Adrenal gland (tissue), 12 donors: ENCODE measurements around the gene PHLDB1. TPM values are rescaled to one million over a fixed set of nuclear protein-coding genes. Genes with fewer than 3 reads are reported as not detected.

Source experiments
- DNase-seq, 7 donors: peaks; one replicate each; pipeline ENCODE4 v3.0.0-alpha.2; 2019 to 2020
- H3K27ac ChIP-seq, 5 donors: fragments of 200-600 bp; sonication (generic) in 4 of 5; 1 replicate in 3 of 5; 2 replicates in 2 of 5; pipeline versions ENCODE4 v1.5.1 to v1.8.0; 2016 to 2020; ENCODE audit warnings: mild to moderate bottlenecking in 1 of 5
- H3K27me3 ChIP-seq: fragments of 200-600 bp; 2 replicates; pipeline ENCODE4 v1.8.0; 2021
- H3K36me3 ChIP-seq, 2 donors: fragments of 200-600 bp; replicated peaks in 1 of 2; 1 replicate in 1 of 2; 2 replicates in 1 of 2; pipeline versions ENCODE4 v1.5.1 to v1.8.0; 2018 to 2022
- H3K4me1 ChIP-seq, 2 donors: fragments of 200-600 bp; replicated peaks in 1 of 2; 1 replicate in 1 of 2; 2 replicates in 1 of 2; pipeline versions ENCODE4 v1.5.1 to v1.8.0; 2018 to 2021
- H3K4me3 ChIP-seq, 4 donors: fragments of 200-600 bp; sonication (generic) in 3 of 4; one replicate each; pipeline ENCODE4 v1.5.1; 2016 to 2018
- H3K9me3 ChIP-seq, 3 donors: fragments of 200-600 bp; sonication (generic) in 1 of 3; replicated peaks in 1 of 3; 1 replicate in 2 of 3; 2 replicates in 1 of 3; pipeline versions ENCODE4 v1.5.1 to v1.8.0; 2016 to 2021
- POLR2A ChIP-seq, 2 donors: fragments of 450-650 bp; IDR thresholded peaks; one replicate each; pipeline ENCODE4 v1.6.1; 2017; ENCODE audit warnings: antibody characterized with exemption in 2 of 2, mild to moderate bottlenecking in 2 of 2, moderate library complexity in 1 of 2
- WGBS, 4 donors: extraction: QIAGEN DNeasy Blood & Tissue Kit in 2 of 4; methylation state at CpG; one replicate each; pipeline versions ENCODE4 v1.1.5 to v1.1.7; 2013 to 2017; 5-methylcytosine and 5-hydroxymethylcytosine counted together
- intact Hi-C, 2 donors: fragments of 100-400 bp; cut with DNase I; formaldehyde crosslinking; loops; one replicate each; pipeline versions ENCODE4 v1.14.1 to v1.15.0; 2022 to 2023
- polyA plus RNA-seq, 3 donors: library from polyadenylated mRNA; stranded (reverse); fragments of 200-250 nt in 2 of 3; fragments of 350-450 nt in 1 of 3; fragmentation: Illumina TruSeq in 1 of 3; extraction: RNeasy Lipid Tissue Mini Kit (QIAGEN cat#74804) in 1 of 3; gene quantifications; one replicate each; pipeline ENCODE4 v1.2.3, GENCODE V29; 2013 to 2014
- total RNA-seq, 9 donors: library from RNA; depleted of rRNA in 4 of 9; stranded (reverse); fragments of >200 nt in 4 of 9; fragments of 120-200 nt in 1 of 9; fragmentation: NEBNext Ultra II Directional in 1 of 9; extraction: Animal tissue kit (Norgen Biotek cat#: 25700) in 1 of 9; gene quantifications; one replicate each; pipeline versions ENCODE4 v1.1.0 to v1.2.4, GENCODE V29; 2013 to 2023
- TF ChIP-seq, protein P1 (sequence below), 6 experiments: fragments of 450-650 bp in 4 of 6; fragments of 200-600 bp in 2 of 6; sonication (generic) in 1 of 6; IDR thresholded peaks; 1 replicate in 5 of 6; 2 replicates in 1 of 6; pipeline versions ENCODE4 v1.5.1 to v1.8.0; 2016 to 2021; ENCODE audit warnings: antibody characterized with exemption in 6 of 6, mild to moderate bottlenecking in 2 of 6, moderate library complexity in 1 of 6
- donor health status: healthy with polysubstance abuse.
- donor health status: Bipolar disorder and iron deficiency.
- donor health status: DM: yes; HTN: yes; CAD: no.
- donor health status: DM: no; HTN: no; CAD: no.
- donor health status: DM: no; HTN: no; CAD: no.
- donor health status: DM: yes; HTN: yes; CAD: no.

PHLDB1 gene
- total and polyA plus RNA-seq, 12 donors: 20.7 to 207 (median 80.2) TPM

DNA sequence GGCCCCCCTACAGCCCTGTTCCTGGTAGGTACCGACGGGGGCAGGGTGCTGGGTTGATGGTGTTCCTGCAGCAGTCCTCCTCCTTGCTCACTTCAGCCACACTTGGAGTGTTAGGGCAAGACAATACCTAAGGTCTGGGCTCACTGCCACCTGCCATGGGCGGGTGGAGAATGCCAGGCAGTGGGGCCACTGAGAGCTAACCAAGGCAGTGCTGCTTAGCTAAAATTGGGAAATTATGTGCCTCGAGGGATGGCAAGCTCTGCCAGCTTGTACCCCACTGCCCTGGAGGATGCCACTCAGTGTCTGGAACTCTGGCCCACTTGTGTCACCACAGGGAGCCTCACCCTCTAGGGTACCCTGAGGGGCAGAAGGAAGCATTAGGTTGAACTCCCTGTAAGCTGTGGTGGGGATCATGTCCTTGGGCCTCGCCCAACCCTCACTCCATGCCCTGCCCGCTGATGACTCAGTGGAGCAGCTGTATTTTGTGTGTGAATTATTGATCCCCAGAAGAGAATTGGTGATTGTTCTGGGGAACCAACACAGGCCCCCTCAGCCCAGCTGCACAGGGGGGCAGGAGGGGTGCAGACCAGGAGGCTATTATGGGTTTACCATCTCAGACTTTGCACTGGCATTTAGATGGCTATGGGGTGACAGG, 17.7 kb downstream of the PHLDB1 start:
- peaks cover 0 to 47% of the 10 kb centered on the region in 2 donors for H3K36me3 ChIP-seq
- H3K27me3 ChIP-seq: no peaks in the 10 kb centered on the region
- no peak for TF ChIP-seq POLR2A (IDR thresholded peaks at IDR 0.05)
- TF ChIP-seq, protein P1, sequence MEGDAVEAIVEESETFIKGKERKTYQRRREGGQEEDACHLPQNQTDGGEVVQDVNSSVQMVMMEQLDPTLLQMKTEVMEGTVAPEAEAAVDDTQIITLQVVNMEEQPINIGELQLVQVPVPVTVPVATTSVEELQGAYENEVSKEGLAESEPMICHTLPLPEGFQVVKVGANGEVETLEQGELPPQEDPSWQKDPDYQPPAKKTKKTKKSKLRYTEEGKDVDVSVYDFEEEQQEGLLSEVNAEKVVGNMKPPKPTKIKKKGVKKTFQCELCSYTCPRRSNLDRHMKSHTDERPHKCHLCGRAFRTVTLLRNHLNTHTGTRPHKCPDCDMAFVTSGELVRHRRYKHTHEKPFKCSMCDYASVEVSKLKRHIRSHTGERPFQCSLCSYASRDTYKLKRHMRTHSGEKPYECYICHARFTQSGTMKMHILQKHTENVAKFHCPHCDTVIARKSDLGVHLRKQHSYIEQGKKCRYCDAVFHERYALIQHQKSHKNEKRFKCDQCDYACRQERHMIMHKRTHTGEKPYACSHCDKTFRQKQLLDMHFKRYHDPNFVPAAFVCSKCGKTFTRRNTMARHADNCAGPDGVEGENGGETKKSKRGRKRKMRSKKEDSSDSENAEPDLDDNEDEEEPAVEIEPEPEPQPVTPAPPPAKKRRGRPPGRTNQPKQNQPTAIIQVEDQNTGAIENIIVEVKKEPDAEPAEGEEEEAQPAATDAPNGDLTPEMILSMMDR (IDR thresholded peaks at IDR 0.05): no peak
- intact Hi-C loops: no loop called here
- no peaks in the 10 kb centered on the region for H3K9me3 ChIP-seq
- peaks cover 23 to 46% of the 10 kb centered on the region in 2 donors for H3K4me1 ChIP-seq
- no peak overlapping the region for H3K4me3 ChIP-seq
- WGBS, 4 donors: 67 to 86% (median 76%) methylated on average over 4 to 6 of the region's 6 CpGs
- DNase-seq: peak in 1 of 7 donors; percentile 25
- H3K27ac ChIP-seq: no peak overlapping the region

DNA sequence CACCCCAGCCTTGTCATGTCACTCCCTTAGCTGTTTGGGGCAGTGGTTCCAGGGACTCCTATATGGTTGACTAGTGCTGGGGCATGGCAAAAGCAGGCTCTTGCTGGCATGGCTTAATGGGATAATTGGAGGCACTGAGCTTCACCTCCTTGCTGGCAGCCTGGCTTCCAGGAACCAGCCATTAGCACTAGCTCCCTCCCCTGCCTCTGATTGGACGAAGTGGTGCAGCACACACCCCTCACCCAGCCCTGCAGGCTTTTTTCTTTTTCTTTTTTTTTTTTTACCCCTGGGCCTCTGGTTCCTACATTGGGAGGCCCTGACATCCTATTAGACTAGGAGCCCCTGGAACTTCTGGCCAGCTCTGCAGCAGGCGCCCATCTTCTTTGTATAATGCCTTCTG, 18.6 kb downstream of the PHLDB1 start:
- H3K4me1 ChIP-seq: peaks cover 18 to 38% of the 10 kb centered on the region in 2 donors
- DNase-seq: no peak
- WGBS, 4 donors: 82 to 97% (median 96%) methylated on average over 2 of the region's 2 CpGs
- H3K9me3 ChIP-seq: no peaks in the 10 kb centered on the region
- no peak overlapping the region for H3K27ac ChIP-seq
- intact Hi-C loops: no loop called here
- TF ChIP-seq, protein P1 (IDR thresholded peaks at IDR 0.05): no peak
- TF ChIP-seq POLR2A (IDR thresholded peaks at IDR 0.05): no peak
- H3K4me3 ChIP-seq: no peak overlapping the region
- H3K36me3 ChIP-seq: peaks cover 0 to 48% of the 10 kb centered on the region in 2 donors
- H3K27me3 ChIP-seq: no peaks in the 10 kb centered on the region

DNA sequence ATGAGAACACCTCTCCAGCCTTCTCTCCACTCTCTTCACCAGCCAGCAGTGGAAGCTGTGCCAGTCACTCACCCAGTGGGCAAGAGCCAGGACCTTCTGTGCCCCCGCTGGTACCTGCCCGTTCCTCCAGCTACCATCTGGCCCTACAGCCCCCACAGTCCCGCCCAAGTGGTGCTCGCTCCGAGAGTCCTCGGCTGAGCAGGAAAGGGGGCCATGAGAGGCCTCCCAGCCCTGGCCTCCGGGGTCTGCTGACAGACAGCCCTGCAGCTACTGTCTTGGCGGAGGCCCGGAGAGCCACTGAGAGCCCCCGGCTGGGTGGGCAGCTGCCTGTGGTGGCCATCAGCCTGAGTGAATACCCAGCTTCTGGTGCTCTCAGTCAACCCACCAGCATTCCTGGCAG, 20.2 kb downstream of the PHLDB1 start:
- Histone ChIP-seq H3K27ac (no peak overlapping the region), H3K9me3 (no peaks in the 10 kb centered on the region), H3K4me1 (peaks cover 7 to 25% of the 10 kb centered on the region in 2 donors), H3K36me3 (peaks cover 0 to 64% of the 10 kb centered on the region in 2 donors), H3K27me3 (no peaks in the 10 kb centered on the region), H3K4me3 (no peak overlapping the region)
- intact Hi-C loops: no loop called here
- TF ChIP-seq POLR2A (IDR thresholded peaks at IDR 0.05): no peak
- TF ChIP-seq, protein P1 (IDR thresholded peaks at IDR 0.05): no peak
- 90 to 92% (median 91%) methylated on average over 4 to 10 of the region's 10 CpGs; no CpG with 5 or more reads in 1 of the 4 donors for WGBS, 4 donors
- no peak for DNase-seq

DNA sequence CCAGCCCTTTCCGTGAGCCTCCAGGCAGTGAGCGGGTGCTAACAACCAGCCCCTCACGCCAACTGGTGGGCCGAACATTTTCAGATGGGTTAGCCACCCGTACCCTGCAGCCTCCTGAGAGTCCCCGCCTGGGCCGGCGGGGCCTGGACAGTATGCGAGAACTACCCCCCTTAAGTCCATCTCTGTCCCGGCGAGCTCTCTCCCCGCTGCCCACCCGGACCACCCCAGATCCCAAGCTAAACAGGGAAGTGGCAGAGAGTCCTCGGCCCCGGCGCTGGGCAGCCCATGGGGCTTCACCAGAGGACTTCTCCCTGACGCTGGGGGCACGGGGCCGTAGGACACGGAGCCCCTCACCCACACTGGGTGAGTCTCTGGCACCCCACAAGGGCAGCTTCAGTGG, 20.6 kb downstream of the PHLDB1 start:
- WGBS, 4 donors: 89 to 96% (median 93%) methylated on average over 7 to 20 of the region's 20 CpGs
- TF ChIP-seq, protein P1 (IDR thresholded peaks at IDR 0.05): no peak
- TF ChIP-seq POLR2A (IDR thresholded peaks at IDR 0.05): no peak
- peaks cover 6 to 20% of the 10 kb centered on the region in 2 donors for H3K4me1 ChIP-seq
- H3K9me3 ChIP-seq: no peaks in the 10 kb centered on the region
- no peak overlapping the region for H3K27ac ChIP-seq
- H3K4me3 ChIP-seq: no peak overlapping the region
- H3K27me3 ChIP-seq: no peaks in the 10 kb centered on the region
- peaks cover 0 to 68% of the 10 kb centered on the region in 2 donors for H3K36me3 ChIP-seq
- DNase-seq: no peak
- intact Hi-C loops: no loop called here
